CD4-positive, alpha-beta T cell treated with Interleukin-4 for 4 hours (primary cell): ENCODE results near the gene KCNJ9.
"Not testable (repeated sequence)": the region's sequence is repeated elsewhere in the genome, so short reads cannot be mapped to it uniquely, and the experiment has no call there.

ENCODE experiments used
- DNase-seq: peaks from one replicate; pipeline ENCODE4 v3.0.0-alpha.2; 2020

KCNJ9 gene

DNA sequence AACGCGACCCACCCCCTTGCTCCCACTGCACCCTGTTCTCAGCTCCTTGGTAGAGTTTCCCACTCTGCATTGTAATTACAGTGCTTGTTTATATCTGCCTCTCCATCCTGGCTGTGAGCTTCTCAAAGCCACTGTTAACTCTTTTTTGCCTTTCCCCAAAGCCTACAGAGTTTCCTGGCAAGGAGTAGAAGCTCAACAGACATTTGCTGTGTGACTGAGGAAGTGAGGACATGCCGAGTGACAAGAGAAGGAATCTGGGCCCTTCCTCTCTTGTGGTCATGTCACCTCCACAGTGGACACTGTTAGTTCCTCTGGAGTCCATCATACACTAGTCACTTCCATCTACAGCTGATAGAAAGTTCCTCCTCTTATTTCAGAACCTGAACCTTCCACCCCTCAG is 23.1 kb downstream of the KCNJ9 start:
- no peak for DNase-seq

DNA sequence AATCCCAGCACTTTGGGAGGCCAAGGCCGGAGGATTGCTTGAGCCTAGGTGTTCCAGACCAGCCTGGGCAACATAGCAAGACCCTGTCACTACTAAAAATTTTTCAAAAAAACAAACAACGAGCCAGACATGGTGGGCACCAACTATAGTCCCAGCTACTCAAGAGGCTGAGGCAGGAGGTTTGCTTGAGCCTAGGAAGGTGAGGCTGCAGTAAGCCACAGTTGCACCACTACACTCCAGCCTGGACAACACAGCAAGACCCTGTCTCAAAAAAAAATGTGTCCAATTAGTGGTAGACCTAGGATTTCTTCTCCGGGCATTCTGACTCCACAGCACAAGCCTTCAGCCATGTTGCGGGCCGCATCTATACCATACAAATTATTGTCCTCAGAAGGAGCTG is 23.8 kb downstream of the KCNJ9 start:
- DNase-seq, result no peak

DNA sequence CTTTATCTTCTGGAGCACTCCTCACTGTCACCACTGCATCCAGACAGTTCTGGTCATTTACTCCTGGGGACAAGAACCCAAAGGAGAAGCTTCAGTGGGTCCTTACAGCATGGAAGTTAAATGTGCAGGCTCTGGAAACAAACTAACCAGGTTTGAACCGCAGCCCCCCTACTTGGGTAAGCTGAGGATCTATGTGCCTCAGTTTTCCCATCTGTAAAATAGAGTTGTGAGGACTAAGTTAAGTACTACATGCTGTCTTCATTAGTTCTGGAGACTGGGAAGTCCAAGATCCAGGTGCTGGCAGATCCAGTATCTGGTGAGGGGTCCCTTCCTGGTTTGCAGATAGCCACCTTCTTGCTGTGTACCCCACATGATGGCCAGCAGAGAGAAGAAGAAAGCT is 26.2 kb downstream of the KCNJ9 start:
- no peak for DNase-seq

DNA sequence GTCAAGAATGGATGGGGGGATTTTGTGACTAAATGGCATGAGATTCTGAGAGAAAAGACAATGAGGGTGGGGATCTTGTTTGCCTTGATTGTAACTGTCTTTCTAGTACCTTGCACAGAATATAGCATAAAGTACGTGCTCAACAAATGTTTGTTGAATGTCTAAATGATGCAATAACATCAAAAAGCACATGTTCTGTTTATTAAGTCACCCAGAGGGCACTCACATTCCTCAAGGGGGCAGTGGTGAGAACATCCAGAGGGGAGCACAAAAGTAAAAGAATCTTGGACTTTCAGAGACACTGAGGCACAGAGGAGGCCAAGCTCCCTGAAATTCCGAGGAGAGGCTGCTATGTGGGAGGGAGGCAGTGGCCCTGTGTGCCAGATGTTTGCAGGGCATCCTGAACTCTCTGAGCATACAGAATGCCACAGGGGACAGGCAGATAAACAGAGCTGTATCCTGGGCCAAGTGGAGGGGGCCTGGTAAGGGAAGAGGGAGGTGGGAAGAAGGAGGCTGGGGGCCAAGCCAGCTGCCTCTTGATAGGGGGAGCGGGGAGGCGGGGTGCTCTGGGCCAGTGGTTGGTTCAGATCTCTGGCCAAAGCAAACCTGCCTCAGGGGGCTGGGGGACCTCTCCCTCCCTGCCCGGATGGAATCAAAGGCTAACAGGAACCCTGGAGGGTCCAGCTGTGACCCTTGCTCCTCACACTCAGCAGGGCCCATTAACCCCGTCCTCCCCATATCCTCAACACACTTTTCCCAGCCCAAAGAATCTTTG is 27.7 kb downstream of the KCNJ9 start:
- peak; percentile 14 for DNase-seq

DNA sequence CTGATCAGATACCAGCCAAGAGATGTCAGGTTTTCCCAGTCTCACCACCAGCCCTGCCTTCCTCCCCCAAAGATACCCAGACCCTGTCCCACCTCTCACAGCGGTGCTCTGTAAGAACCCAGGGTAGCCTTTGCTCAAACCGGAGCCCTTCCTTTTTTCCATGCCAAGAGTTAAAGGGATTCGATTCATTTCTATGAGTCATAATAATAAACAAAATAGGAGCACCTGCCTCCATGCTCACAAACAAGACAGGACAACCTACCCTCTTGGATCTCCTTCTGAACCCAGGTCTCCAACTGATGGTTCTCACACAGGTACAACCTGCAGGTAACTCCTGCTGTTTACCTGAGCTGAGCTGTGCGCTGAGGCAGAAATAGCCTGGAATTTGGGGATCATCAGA is 28.3 kb downstream of the KCNJ9 start:
- no peak for DNase-seq

DNA sequence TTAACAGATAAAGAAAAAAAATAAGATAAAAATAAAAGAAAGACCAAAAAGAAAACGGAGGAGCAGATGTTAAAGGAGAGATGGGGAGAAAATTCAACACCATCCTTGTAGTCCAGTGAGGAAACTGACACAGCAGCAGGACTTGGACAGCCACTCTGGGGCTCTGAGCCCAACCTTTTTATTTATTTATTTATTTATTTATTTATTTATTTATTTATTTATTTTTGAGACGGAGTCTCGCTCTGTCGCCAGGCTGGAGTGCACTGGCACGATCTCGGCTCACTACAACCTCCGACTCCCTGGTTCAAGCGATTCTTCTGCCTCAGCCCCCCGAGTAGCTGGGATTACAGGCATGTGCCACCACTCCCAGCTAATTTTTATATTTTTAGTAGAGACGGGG is 30.1 kb downstream of the KCNJ9 start:
- DNase-seq, result not testable (repeated sequence)

DNA sequence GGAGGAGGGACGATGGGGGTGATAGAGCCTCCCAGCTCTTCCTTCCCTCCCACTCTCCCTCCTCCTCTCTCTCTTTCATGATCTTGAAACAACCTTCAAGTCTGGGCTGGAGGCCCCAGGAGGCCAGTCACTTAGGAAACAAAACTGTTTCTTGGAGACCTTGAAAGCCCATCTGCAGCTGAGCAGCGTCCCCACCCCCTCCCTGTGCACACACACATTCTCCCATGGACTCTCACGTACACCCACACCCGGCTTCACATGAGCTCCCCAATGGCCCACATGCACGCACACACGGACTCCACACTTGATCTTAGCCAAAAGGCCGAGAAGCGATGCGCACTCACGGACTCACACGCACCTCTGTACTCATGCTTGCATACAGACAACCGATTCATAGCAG is 31.0 kb downstream of the KCNJ9 start:
- no peak for DNase-seq

DNA sequence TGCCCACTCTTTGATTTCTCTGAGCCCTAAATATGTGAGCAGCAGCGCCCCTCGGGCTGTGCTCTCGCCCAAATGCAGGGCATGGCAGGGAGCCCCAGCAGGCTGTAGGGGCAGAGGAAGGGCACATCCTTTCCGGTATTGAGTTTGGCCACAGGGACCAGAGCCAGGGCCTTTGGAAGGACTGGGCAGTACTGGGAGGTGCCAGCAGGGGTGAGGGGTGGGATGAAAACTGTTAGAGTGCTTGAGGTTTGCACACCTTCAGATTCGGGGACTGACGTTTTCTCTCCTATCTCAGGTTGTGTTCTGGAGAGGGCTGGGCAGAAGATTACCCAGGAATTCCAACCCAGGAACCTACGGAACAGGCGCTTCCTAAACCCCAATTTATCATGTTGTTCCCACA is 32.1 kb downstream of the KCNJ9 start:
- no peak for DNase-seq

DNA sequence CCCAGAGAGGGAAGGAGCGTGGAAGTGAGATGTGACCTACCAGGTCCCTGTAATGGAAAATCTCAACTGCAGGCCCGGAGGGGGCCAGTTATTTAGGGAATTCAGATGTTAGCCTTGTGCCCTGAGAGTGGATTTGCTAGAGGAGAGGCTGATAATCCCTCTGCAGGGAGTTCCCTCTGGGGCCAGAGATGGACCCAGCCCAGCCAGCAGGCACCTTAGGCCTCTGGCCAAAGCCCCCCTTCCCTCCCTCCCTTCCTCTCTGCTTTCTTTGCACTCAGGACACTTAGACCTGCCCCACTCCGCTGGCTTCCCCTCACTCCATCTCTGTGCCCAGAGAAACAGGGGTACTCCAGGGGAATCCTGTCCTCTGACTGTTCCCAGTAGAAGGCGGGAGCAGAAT is 32.7 kb downstream of the KCNJ9 start:
- no peak for DNase-seq

DNA sequence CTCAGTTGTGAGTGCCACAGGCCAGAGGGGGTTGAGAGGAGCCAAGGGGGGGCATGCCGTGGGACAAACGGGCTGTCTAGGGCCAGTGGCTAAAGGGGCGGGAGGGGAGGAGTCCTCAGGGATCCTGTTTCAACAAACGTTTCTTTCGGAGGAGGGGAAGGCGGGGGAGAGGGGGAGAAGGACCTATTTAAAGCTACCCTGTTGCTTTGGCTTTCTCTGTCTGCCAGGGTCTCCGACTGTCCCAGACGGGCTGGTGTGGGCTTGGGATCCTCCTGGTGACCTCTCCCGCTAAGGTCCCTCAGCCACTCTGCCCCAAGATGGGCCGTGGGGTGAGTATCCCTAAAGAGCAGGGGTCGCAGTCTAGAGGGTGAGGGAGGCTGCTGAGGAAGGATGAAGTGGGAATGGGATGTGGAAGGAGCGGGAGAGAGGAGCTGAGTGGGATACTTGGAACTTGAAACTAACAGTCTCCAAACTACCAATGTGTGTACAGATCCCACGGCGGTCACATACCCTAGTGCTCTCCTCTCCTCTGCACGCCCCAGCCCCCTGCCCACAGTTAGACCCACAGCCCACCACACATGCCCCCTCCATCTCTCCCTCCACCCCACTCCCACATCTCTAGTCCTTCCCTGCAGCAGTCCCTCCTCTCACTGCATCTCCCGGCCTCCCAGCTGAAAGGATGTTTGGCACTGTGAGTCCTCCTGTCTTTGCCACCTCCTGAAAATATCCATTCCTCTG is 34.4 kb downstream of the KCNJ9 start, which contains the start of gene ATP1A2:
Gene ATP1A2 (plus strand): TSS at position 215 of the 738 bp plus-strand sequence. CDS start 103 bp downstream, at position 318.
- DNase-seq, result no peak

DNA sequence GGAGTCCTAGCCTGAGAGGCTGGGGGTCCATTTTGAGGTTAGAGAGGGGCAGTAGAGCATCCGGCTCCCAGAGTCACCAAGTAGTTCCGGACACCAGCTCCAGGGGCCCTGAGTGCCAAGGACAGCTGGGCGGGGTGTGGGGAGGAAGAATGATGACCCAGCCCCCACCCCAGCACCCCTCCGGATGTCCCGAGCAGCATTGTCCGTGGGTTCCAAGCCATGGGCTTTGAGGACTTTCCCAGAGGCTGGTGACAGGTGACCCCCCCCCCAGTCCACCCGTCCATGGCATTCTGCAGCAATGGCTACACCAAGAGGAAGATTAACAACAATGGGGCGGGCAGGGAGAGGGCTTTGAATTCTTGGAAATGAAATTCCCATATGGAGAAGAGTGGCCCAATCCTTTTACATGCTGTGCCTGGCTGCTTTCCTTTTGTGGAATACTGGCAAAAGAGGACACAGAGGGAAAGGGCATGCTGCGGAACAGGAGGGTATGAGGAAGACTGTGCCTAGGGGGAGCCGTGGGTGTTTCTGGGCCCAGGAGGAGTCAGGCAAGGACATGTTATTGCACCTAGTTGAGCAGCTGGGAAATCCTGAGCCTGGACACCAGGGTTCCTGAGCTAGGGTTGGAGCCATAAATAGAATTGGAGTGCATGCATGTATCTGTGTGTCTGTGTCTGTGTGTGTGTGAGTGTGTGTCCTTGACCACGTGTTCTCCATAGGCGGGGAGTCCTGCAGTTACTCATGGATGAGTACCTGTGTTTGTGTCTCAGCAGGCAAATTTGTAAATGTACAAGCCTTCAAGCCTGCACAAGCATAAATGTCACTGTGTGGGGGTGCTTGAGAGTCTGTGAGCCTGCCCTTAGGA is 35.2 kb downstream of the KCNJ9 start:
- no peak for DNase-seq

DNA sequence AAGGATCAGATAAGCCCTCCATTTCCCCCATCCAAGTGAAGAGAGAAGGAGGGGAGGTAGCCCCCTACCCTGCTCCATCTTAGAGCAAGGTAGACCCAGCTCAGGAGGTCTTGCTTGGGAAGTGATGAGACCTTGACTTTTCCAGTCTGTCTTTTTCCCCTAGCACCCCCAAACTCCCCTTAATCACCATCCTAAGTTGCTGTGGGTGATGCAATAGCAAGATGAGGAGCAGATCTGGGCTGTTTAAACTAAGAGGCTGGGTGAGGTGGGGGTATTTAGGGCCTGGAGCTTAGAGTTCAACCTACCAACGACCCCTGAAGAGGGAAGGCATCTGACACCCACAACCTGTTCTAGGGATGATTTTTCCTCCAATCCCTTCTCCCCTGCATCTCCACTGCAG is 36.0 kb downstream of the KCNJ9 start:
- DNase-seq, result no peak

DNA sequence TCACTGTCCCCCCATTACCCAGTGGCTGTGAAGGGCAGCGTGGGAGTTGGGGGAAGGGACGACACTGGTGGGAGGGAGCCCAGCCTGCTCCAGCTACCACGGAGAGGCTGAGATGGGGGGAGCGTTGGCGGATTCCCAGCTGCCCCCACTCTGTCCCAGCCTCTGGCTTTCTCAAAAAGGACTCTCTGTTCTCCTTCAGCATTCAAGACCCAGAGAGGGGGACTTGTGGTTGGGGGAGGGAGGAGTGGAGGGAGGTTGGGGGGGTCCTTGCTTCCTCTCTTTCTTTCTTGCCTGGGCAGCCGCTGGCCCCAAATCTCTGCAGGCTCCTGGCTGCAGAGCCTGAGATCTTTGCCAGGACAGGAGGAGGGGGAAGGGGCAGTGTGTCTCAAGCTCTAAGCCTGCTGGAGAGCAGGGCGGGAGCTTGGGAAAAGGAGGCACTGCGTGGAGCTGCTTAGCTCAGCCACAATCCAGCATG is 36.4 kb downstream of the KCNJ9 start:
- DNase-seq, result no peak

DNA sequence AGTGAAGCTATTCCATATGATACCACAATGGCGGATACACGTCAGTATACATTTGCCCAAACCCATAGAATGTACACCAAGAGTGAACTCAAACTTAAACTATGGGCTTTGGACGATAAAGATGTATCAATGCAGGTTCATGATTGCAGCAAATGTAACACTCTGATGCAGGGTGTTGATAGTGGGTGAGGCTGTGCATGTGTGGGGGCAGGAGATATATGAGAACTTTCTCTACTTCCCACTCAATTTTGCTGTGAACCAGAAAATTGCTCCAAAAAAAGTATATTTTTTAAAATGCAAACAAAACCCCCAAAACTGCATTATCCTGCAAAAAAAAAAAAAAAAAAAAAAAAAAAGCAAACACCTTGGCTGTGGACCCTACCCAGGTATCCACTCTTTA is 37.6 kb downstream of the KCNJ9 start:
- DNase-seq, result no peak

DNA sequence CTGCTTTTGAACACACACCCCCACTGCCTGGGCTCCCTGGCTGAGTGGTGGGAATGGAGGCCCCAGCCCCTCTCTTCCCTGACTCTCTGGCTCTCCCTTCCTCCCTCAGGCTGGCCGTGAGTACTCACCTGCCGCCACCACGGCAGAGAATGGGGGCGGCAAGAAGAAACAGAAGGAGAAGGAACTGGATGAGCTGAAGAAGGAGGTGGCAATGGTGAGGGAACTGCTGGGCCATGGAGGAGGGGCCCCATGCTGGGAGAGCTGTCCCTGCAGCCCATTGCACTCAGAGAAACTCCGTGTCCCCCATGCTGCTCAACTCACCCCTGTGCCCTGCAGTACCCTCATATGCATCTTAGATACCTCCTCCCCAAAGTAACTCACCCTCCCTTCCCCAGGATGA is 39.5 kb downstream of the KCNJ9 start:
- no peak for DNase-seq

DNA sequence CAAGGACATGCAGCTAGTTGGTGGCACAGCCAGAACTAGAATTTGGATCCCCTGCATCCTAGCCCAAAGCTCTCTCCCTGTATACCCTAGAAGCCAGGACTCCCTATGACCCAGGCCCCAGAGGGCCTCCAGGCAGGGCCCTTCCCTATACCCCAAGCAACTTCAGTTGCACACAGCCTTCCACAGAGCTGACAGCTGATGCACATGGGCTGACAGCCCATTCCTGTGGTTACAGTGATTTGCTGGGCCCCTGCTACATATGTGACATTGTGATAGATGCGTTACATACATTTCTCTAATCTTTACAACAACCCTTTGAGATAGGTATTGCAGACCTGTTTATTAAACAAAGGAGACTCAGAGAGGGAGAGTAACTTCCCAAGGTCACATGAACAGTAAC is 40.0 kb downstream of the KCNJ9 start:
- DNase-seq, result no peak

DNA sequence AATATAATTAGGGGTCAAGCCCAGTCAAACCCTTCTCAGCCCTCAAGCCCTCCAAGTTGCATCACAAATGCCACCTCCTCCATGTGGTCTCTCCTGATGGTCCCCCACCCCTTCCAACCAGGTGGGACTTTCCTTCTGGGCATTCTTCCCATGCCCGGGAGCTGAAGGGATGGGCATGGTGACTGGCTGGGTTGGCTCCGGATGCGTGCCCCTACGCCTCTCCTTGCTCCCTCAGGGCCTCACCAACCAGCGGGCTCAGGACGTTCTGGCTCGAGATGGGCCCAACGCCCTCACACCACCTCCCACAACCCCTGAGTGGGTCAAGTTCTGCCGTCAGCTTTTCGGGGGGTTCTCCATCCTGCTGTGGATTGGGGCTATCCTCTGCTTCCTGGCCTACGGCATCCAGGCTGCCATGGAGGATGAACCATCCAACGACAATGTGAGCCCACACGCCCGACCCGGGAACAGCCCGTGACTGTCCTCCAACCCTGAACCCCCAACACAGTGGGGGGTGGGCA is 41.7 kb downstream of the KCNJ9 start:
- DNase-seq, result no peak

DNA sequence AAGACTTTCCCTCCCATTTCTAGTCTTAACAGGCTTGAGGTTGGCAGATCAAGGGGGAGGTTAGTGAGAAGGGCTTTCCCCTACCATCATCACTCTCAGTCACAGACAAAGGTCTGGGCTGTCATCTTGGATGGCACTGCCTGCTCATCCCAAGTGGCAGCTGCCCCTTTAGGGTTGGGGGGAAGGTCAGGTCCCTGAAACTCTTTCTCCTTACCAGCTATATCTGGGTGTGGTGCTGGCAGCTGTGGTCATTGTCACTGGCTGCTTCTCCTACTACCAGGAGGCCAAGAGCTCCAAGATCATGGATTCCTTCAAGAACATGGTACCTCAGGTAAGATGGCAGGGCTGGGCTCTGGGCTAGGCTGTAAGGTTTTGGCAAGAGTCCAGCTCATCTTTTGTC is 42.4 kb downstream of the KCNJ9 start:
- no peak for DNase-seq

DNA sequence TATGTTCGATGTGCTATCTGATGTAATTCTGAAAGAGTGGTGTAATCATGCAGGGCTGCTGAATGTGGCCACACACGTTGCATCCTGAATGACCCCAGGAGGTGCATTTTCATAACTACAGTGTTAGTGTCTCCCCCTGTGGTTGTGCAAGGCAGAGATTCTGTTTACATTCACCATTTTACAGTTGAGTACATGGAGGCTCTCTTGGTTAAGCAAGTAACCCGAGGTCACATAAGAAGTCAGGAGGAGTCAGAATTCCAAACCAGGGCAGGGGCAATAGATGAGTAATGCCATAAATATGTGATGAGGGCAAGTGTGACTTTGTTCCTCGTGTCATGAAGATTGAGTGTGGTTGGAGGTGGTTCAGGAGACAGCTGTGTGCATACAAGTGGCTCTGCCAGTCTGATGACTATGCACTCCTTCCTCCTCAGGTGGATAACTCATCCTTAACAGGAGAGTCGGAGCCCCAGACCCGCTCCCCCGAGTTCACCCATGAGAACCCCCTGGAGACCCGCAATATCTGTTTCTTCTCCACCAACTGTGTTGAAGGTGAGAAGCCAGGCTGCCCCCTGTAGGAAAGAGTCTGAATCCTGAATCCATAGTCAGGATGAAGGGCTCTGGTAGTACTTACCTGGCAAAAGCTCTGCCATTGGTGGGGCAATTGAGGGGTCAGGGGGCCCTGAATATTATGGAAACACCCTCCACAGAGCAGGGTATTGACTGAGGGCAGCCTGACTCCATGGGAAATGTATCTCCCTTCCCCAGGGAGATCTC is 43.6 kb downstream of the KCNJ9 start:
- no peak for DNase-seq

DNA sequence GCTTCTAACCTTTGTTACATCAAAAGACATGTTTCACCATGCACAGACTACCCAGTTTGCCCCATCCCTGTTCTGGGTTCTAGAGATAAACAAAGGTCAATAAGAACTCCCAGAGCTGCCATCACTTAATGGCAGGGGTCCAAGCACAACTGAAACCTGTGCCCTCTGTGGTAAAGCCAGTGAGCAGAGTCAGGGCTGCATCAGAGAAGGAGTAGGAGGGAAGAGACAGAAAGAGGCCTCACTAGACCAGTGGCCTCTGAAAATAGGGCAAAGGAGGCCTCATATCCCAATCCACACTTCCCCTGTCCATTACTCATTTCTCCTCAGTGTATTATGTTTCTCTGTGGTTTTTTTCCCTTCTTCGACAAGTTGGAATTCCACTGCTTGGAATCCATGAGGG is 44.4 kb downstream of the KCNJ9 start:
- no peak for DNase-seq

DNA sequence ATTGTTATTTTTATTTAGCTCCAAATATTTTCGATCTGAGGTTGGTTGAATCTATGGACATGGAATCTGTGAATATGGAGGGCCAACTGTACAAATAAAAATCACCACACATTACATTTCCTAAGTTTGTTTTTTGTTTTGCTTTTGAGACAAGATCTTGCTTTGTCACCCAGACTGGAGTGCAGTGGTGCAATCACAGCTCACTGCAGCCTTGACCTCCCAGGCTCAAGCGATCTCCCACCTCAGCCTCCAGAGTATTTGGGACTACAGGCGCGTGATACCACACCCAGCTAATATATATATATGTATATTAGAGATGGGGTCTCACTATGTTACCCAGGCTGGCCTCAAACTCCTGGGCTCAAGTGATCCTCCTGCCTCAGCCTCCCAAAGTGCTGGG is 45.0 kb downstream of the KCNJ9 start:
- not testable (repeated sequence) for DNase-seq

DNA sequence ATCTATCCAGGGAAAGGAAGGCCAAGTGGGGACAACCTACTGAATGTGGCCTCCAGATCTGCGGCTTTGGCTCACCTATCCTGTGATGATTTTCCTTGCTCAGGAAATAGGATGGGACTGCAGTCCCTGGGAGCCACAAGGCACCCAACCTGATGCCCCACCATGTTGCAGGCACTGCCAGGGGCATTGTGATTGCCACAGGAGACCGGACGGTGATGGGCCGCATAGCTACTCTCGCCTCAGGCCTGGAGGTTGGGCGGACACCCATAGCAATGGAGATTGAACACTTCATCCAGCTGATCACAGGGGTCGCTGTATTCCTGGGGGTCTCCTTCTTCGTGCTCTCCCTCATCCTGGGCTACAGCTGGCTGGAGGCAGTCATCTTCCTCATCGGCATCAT is 46.0 kb downstream of the KCNJ9 start:
- no peak for DNase-seq
